Effector CD8-positive, alpha-beta T cell (primary cell): ENCODE measurements around the gene GAS2.
"Not testable (repeated sequence)": the region's sequence is repeated elsewhere in the genome, so short reads cannot be mapped to it uniquely, and the experiment has no call there.

Source experiments
- DNase-seq: peaks from one replicate; lab custom pipeline; 2025; lab: John Stamatoyannopoulos, UW
- total RNA-seq, 4 experiments: gene quantifications; one replicate each; lab custom pipeline; 2026; lab: John Stamatoyannopoulos, UW

Gene GAS2
- 0.88 to 2.0 (median 1.8) reads per million in 4 experiments for total RNA-seq

DNA sequence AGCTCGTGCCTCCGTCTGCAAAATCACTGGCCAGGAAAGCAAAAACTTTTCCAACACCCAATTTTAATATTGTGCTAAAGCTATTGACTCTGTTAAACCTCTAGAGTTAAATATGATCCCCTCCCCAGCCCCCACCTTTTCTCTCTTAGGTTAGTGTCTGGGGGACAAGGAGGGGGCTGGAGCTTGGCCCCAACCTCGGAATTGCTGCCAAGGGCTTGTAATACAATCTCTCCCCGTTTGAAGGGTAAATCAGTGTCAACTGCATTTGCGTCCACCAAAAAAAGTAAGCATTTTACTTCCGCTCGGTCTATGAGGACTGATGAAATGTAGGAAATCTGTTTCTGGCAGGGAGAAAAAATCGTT, at the start of gene GAS2:
GAS2 (plus strand) TSS at position 287 of the 363 bp plus-strand sequence. CDS start 8,259 bp downstream, outside the sequence.
- DNase-seq = no peak

DNA sequence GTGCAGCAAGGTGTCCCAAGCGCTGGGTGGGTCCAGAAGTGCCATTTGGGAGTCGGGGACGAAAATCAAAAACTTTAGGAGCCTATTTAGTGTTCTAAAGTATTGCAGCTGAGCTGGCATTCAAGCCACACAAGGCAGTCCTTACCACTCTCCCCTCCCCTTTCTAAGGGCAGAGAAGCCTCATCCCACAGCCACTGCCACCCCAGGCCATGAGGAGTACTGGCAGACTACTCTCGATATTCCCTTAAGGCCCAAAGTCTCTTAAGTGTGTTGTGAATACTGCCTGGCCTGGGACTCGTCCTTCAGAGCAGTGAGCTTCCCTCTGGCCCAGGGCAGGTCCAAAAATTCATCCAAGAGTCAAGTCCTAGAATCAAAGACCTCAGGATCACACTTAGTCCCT, 48.5 kb upstream of the GAS2 start:
- no peak for DNase-seq

DNA sequence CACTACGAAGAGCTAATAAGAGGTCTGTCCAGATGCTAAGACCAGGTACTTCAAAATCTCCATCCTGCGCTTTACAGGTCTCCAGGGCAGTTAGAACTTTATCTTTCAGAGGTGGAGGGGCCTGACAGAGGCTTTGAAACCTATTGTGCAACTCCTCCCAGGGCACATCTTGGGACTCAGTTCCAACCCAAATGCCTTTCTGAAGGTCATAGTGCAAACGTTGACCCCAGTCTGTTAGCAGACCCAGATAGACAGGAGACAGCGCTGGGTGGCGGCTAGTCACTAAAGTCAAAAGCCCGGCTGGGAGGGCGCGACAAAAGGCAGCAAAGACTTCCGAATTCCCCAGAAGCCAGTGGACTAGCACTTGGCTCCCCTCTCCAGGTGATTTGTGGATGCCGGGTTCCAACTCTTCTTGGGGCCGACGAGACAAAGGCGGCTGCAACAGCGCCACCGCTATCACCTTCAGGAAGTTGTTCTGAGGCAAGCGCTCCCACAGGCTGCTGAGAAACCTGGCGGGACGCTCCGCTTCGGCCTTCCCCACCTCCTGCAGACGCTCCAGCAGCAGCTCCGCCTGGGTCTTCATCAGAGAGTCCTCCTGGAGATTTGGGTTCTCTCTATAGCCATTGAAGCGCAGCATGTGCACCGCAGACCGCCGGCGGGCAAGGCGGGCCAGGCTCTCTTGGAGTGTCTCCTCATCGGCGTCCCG, 41.5 kb upstream of the GAS2 start:
- peak; percentile 44 for DNase-seq

DNA sequence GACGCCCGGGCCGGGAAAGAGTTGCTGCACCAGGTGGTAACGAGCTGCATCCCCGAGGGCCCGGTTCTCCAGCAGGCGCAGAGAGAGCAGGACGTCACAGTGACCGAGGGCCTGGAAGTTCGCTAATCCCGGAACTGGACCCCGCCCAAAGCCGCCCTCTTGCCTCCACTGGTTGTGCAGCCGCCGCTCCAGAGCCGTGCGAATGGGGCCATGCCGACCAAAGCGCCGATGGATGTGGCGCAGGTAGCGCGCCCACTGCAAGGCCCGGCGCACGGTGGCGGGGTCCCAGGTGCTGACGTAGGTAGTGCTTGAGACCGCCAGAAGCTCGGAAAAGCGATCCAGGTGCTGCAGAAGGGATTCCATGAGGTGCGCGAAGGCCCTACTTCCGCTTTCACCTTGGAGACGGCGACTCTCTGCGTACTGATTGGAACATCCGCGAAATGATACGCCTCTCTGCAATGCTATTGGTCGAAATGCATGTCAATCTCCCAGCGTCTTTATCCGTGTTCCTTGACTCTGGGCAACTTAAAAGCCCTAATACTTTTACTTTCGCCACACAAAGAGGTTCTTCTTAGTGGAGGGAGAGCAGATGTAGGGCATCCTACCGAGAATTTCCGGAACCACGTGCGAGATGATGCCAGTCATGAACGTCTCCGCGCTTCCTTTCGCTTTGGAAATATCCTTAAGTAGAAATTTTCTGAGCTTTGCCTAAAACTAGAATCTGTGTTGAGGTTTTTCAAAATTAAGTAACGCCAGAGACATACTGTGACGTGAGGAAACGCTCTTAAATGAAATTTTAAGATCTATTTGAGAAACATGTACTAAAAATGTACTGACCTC, 40.7 kb upstream of the GAS2 start, which contains the start of gene FANCF:
FANCF (minus strand) TSS at position 376 of the 840 bp plus-strand sequence; CDS start at position 363, 13 bp downstream.
- peak; percentile 92 for DNase-seq

DNA sequence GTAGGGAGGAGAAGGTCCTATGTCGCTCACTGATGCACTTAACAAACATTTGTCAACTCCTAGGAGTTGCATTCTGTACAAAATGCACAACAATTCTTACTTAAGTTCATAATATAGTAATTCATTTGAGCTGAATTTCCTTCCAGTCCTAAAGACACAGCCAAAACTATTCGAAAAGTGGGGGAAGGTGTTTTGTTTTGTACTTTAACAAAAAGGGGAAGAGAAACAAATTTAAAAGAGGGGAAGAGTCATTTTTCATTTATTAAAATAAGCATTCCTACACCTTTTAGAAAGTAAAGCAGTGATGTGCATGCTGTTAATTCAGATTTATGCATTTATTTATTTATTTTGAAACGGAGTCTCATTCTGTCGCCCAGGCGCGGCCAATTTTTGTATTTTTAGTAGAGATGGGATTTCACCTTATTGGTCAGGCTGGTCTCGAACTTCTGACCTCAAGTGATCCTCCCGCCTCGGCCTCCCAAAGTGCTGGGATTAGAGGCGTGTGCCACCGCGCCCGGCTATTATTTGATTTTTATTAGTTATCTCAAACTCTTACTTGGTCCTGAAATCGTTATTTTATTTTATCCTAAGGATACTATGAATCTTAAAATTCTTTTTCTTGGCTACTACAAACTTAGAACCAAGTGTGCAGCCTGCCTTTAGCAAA, 39.7 kb upstream of the GAS2 start:
- DNase-seq = no peak

DNA sequence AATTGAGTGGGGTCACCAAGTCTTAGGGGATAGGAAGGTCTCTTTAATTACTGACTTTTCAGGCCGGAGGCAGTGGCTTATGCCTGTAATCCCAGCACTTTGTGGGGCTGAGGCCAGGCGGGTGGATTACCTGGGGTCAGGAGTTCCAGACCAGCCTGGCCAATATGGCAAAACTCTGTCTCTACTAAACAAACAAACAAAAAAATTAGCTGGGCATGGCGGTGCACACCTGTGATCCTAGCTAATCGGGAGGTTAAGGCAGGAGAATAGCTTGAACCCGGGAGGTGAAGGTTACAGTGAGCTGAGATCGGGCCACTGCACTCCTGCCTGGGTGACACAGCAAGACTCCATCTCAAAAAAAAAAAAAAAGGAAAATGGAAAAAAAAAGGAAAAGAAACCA, 39.0 kb upstream of the GAS2 start:
- no peak for DNase-seq

DNA sequence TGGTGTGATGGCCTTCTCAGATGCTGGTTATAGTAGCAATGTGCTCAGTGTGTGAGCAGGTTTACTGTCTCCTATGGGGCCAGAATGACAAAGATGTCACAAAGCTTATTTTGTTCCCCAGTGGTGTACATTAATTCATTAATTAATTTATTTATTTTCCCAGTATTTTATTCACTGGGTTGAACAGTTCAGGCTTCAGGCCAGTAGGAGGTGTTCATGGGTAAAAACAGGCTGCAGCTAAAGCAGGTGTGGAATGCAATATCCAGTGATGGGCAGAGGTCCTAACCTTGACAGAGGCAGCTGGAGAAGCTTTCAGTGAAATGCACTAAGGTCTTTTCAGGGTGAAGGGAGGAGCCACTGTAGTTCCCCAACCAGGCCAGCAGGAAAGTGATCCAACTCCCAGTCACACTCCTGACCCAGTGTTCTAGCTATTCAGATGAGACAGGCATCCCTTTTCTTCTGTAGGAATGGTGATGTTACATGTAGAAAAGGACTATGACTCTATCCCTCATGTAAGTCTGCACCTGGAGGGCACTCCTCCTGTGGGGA, 33.0 kb upstream of the GAS2 start:
- no peak for DNase-seq

DNA sequence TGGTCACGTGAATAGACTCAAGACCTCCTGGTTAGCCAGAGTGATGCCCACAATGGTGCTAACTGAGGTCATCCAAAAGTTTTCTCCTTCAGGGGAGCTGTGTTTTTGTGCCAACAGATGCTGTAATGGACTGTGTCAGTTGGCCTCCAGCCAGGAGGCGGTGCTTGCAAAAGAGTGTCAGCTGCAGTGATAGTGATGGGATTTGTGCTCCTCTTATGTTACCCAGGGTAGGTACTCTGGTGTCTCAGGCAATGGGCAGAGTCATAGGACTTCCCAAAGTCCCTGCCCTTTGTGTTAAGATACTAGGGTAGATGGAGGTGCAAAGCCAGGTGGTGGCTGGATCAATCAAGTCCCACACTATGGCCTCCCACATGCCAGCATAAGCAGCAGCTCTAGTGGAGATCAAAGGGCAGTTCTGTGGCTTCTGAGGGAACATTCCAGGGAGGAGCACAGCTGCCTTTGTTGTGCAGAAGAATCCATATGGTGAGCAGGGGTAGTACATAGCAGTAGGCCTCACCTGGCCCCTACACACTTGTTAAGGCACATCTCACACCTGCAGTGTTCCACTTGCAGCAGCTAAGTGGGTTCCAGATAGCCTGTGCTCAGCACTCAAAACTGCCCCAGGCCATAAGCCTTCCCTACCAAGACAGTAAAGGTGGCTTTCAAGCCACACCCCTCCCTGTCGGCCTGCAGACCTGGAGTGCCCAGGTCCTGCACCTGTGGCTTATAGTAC, 31.3 kb upstream of the GAS2 start:
- no peak for DNase-seq

DNA sequence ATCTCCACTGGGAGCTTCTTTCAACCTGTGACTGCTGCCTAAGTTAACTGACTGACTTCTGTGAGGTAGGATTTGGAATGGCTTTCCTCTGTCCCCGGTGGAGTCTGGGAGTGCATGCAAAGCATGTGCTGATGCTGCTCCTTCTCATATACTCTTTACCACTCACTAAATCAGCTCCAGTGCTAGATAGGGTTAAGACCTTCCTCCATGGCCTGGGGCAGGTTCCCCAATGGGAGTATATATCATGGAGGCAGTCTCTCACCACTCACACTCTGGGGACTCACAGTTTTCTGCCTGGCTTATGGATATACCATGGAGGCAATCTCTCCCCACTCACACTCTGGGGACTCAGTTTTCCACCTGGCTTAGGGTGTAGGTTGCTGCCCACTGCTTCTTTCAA, 30.7 kb upstream of the GAS2 start:
- no peak for DNase-seq

DNA sequence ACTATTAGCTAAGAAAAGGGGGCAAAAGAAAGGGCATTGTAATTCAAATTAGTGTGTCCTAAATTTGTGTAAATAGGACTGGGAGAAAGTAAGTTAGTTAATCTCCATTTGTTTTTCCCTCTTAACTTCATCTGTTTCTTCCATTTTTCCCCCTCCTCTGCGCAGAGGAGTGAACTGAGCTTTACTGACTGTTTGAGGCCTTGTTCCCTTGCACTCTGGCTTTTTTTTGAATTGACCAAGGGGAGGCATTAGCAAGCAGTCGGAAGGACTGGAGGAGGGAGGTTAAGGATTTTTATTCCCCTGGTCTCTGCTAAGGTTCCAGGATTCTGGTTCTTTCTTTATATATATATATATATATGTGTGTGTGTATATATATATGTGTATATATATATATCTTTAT, 25.5 kb upstream of the GAS2 start:
- DNase-seq = no peak

DNA sequence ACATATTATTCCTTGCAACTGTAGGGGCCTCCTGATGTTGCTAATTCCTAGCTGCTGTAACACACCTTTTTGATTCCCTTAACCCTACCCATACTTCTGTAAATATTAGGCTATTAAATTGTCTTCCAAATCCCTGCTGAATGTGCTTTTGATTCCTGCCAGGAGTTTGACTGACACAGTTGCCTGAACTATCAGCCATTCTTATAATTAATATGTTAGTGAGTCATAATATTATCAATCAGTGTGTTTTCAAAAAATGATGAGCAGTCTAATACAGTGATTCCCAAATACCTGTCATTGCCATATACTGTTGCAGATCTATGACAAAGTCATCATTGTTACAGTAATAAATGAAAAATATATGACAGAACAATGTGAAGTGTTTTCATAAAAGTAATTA, 24.9 kb upstream of the GAS2 start:
- no peak for DNase-seq

DNA sequence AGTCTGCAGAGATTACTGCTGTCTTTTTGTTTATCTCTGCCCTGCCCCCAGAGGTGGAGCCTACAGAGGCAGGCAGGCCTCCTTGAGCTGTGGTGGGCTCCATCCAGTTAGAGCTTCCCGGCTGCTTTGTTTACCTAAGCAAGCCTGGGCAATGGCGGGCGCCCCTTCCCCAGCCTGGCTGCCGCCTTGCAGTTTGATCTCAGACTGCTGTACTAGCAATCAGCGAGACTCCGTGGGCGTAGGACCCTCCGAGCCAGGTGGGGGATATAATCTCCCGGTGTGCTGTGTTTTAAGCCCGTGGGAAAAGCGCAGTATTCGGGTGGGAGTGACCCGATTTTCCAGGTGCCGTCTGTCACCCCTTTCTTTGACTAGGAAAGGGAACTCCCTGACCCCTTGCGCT, 14.1 kb upstream of the GAS2 start:
- DNase-seq = not testable (repeated sequence)

DNA sequence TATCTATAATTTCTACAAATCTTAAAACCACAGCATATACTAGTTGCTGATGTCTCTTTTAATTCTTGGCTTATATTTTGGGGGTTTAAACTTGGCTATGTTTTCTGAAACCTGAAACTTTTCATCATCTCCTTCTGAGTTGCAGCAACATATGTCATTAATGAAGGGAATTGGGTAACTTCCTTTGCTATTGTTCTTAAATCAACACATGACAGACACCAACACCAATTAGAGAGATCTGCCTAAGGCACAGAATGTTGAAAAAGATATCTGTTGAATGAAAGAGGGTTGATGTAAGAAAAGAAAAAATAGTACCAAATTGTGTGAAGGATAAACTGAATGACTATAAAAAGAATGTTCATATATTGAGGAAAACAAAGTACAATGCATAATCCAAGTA, 10.3 kb upstream of the GAS2 start:
- no peak for DNase-seq

DNA sequence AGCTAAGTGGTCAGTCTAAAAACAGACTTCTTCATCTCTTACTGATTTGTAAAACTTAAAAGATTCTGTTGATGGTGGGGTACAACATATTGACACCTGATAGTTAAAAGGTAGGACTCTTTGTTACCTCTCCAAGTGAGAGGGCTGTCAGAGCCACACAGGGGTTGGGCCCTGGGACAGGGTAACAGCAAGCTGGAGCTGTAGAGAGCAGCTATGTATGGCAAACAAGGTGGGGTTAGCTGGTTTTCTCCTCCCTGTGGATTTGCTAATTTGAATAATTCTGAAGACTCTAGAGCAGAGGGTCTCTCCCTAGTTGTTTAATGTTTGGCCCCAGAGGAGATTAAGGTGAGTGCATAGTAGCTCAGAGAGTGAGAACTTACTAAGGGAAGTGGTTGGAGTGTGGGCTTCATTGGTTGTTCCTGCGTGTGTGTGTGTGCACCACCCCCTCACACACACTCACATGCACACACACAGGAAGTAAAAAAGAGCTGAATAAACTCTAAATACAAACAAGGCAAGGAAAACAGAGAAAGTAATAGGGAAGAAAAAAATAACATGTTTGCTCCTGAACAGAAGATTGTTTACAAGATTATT, 9.2 kb upstream of the GAS2 start:
- no peak for DNase-seq

DNA sequence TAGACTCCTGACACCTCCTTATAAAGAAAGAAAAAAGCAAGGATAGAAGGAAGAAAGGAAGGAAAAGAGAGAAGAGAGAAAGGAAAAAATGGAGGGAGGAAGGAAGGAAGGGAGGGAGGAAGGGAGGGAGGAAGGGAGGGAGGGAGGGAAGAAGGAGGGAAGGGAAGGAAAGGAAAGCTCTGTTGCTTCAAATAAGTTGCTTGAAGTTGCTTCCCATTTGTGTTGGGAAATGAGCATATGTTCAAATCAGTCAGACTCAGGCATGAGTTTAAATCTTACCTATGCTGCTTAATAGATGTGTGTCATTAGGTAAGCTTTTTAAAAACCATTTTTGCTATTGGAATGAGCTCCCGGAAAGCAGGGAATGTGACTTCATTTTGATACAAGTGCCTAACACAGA, 6.6 kb upstream of the GAS2 start:
- no peak for DNase-seq

DNA sequence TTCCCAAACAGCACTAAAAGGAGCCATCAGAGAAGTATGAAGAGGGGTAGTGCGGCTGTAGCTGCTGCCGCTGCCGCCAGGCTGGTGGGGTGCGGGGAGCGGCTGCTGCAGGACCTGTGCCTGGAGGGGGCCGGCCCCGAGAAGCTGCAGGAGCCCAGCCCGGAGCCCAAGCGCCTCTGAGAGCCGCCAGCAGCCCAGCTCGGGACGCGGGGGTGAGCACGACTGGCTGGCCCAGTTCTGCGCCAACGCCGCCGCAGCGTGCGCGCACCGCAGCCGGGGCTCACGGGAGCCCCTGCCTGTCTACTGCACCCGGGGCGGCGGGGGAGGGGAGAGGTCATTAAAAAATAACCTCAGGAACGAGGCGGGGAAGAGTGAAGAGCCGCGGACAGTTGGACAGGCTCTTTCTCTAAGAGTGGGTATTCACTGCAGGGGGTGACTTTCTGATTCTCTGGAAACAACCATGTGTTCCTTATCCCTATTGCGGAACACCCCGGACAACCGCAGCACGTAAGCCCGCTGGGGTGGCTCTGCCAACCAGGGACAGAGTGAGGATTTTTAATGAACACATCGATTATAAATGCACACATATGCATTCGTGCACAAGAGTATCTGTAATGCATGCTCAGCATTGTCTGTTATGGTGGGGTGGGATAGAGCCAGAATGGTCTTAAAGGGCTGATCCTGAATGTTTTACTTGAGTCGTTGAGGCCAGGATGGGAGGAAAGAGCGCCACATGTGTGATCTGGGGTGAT, 453 bp downstream of the GAS2 start:
- DNase-seq = no peak

DNA sequence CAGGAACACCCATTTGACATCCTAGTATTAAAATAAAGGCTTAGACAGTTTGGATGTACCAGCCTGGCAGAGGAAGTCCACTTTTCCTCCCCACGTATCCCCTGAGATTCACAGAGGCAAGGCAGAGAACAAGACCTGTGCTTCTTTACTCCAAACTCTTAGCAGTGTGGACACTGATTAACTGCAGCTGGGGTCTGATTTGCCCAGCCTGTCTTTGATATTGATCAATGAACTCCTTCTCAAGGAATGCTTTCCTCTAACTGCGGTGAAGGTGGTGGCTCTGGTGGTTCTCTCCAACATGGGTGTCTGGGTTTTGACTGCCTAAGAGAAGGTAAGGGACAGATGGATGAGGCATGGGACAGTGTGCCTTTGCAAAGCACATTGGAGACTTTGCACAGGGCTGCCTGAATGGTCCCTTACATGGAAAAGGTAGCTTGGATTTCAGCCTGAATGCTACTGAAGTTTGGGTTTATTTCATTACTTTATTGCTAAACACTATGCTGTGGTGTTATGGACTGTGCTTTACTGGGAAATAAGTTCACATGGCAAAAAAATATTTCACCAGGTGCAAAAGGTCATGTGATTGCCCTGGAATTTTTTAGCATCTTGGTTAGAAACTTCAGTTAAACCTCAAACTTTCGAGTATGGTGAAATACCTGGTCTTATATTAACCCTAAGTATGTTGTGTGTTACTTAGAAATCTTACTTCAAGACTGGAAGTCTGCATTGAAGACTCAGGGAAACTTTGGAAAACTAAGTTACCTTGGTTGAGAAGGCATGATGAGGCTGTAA, 1.8 kb downstream of the GAS2 start:
- DNase-seq = no peak

DNA sequence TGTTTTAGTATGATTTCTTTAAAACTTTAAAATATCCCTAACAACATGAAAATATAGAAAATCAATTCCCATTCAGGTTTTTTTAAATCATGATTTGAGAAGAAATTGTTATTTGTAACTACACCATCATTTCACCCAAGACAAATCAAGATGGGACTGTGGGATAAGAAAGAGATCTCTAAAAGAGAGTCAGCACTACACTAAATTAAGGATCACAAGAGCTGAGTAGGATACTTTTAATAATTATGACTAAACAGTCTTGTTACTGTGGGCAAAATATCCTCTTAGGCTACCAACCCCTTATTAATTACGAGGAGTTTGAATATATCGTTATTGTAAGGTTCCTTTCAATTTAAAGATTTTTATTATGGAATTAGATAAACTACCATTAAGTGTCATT, 3.0 kb downstream of the GAS2 start:
- DNase-seq = no peak

DNA sequence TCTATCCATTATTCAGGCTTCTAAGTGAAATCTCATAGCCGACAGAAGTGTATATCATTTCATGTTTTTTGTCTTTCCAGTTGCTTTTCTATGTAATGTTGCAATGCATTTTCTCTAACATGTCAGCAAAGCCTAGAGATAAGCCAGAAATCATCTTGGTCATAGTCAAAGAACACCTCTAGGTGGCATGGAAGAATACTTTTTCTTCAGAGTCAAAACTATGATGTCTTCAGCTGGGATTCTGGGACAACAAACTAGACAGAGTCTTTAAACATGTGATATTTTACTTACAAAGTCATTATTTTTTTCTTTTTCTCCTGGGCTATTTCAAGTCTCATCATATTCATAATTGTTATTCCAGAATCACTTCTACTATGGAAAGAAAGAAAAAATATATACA, 4.4 kb downstream of the GAS2 start:
- no peak for DNase-seq

DNA sequence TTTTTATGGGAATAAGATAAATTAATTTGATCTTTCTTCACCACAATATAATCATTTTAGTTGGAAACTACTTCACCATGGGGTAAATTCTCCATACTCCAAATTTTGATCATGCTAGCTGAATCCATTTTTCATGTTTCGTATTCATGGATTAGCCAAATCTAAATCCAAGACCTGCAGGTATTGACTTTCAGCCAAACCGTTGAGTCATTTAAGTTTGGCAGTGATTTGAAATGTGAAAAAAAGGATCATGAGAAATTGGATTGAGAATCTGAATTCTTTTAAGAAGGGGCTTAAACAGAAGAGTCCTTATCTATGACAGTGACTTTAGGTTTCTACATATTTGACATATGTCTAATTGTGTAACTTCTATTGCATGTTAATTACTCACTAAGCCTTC, 5.3 kb downstream of the GAS2 start:
- no peak for DNase-seq
